Jurkat, Clone E6-1 (cell line): Measurements from ENCODE around the gene PLXNA4.

ENCODE experiments used
- DNase-seq: peaks from one replicate; pipeline ENCODE4 v3.0.0-alpha.2; 2011; ENCODE audit warnings: low read depth, low spot score
- H3K4me3 ChIP-seq: 2 replicates; pipeline ENCODE4 v1.5.1; 2011; ENCODE audit warnings: mild to moderate bottlenecking, low read length, control low read depth, moderate library complexity

The PLXNA4 gene

DNA sequence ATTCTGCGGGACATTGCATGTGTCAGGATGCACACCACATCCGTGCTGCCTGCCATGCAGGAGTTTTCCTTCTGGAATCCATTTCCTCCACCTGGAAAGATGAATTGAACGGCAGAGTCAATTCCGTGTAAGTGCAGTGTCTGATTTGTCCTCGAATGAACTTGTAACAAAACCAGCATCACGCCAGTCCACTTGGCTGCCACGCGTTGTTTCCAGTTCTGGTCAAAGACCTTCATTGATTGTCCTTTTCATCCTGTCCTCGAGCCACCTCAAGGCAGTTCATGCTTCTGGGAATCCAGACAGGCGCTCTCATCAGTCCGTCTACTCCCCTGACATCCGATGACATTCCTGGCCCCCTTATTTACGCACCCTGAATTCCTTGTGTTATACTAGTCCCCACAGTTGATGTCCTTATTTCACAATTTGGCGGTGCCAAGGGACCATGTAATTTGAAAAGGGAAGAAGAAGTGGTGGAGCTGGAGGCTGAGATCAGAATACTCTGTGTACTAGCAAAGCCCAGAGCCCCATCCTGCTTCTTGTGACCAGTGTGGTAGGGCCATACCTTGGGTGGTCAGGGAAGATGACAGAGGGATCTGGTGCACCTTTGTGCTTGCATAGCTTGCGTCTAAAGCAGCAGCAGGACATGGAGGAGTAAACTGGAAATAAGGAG, 502.2 kb downstream of the PLXNA4 start:
- no peak for DNase-seq
- no peak overlapping the region for H3K4me3 ChIP-seq
